Stimulated activated CD4-positive, alpha-beta T cell treated with anti-CD3 and anti-CD28 coated beads, TNF-alpha, amount 100 ng/mL, for 24 hours (primary cell): ENCODE measurements around the gene CARM1.
"Not testable (repeated sequence)": the region's sequence is repeated elsewhere in the genome, so short reads cannot be mapped to it uniquely, and the experiment has no call there.

Experiments
- DNase-seq, 3 experiments: peaks; one replicate each; pipeline ENCODE4 v3.0.0-alpha.2; 2020; ENCODE audit warnings: low read depth in 3 of 3

CARM1 gene

GRCh38 chr19:10846500-10847202 is 24.7 kb upstream of the CARM1 start:
- DNase-seq, result no peak

- DNase-seq, result no peak
These were observed 23.0 kb upstream of the CARM1 start, which contains the start of gene C19orf38 for GRCh38 chr19:10848230-10848856. Gene C19orf38, plus strand, starts transcription at chr19:10848415. Its CDS starts 94 bp downstream, at chr19:10848509.

GRCh38 chr19:10850631-10851030 is 20.7 kb upstream of the CARM1 start:
- DNase-seq, result no peak

- DNase-seq, result no peak
These were observed 19.1 kb upstream of the CARM1 start for GRCh38 chr19:10852098-10852800.

DNA sequence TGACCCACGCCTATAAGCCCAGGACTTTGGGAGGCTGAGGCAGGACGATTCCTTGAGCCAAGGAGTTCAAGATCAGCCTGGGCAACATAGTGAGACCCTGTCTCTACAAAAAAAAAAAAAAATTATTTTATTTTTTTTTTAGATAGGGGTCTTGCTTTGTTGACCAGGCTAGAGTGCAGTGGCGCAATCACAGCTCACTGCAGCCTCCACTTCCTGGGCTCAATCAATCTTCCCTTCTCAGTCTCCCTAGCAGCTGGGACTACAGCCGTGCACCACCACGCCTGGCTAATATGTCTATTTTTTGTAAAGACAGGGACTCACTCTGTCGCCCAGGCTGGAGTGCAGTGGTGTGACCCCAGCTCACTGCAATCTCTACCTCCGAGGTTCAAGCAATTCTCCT is 18.4 kb upstream of the CARM1 start:
- DNase-seq, result no peak

GRCh38 chr19:10854350-10855089 is 16.8 kb upstream of the CARM1 start:
- DNase-seq, result no peak

DNA sequence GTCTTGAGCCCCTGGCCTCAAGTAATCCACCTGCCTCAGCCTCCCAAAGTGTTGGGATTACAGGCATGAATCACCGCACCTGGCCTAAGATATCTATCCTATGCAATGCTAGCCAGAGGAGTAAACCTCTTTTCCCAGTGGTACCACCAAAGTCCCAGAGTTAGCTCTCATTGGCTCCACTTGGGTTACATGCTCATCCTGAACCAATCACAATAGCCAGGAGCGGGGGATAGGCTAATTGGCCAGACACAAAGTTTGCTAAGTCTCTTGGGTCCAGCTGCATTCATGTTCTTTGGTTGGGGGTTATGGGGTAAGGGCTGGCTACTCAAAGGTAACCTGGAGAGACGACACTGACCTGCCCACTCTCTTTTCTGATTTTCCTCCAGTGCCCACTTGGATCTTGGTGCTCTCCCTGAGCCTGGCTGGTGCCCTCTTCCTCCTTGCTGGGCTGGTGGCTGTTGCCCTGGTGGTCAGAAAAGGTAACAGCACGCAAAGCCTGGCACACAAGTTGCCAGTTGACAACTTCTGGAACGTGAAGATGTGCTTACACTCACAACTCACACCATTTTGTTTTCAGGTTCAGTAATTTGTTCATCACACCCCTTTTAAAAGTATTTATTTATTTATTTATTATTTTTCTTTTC is 15.4 kb upstream of the CARM1 start:
- DNase-seq, result no peak

DNA sequence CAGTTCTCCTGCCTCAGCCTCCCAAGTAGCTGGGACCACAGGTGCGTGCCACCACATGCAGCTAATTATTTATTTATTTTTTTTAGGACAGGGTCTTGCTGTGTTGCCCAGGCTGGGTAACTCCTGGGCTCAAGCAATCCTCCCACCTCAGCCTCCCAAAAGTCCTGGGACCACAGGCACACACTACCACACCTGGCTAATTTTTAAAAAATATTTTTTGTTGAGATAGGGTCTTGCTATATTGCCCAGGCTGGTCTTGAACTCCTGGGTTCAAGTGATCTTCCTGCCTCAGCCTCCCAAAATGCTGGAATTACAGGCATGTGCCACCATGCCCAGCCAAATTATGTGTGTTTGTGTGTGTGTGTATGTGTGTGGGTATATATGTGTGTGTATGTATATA is 14.5 kb upstream of the CARM1 start:
- not testable (repeated sequence) for DNase-seq

GRCh38 chr19:10858204-10858828 is 13.0 kb upstream of the CARM1 start:
- no peak for DNase-seq

DNA sequence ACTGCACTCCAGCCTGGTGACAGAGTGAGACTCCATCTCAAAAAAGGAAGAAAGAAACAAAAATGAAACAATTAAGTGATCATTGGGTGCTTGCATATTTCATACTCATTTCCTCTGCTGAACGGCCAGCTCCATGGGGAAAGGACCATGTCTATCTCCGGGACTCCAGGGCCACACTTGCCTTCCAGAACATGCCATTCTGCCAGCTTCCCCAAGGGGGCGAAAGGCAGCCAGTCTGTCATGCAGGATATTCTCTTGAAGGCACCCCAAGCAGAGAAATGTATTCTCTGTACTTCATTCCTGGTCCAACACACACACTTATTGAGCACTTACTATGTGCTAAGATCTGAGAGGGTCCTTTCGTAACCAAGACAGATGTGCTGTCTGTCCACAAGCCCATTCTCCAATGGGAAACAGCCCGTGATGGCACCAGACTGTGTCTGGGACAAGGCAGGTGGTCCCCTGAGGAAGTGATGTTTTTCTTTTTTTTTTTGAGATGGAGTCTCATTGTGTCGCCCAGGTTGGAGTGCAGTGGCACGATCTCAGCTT is 10.2 kb upstream of the CARM1 start:
- peak in 1 of 3 experiments; percentile 20 for DNase-seq

DNA sequence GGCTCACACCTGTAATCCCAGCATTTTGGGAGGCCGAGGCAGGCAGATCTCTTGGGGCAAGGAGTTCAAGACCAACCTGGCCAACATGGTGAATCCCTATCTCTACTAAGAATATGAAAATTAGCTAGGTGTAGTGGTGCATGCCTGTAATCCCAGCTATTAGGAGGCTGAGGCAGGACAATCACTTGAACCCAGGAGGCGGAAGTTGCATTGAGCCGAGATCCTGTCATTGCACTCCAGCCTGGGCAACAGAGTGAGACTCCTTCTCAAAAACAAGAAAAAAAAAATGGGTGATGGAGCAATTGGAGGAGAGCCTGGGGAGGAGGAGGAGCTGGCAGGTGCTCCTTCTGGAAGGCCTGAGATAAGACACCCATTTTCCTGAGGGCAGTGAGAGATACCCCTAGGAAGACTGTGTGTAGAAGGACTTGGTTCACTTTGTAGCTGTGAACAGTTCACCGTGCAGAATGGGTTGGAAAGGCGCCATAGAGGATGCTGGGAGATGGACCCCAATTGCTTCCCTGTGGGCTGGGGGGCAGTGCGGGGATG is 8.7 kb upstream of the CARM1 start:
- DNase-seq, result no peak

GRCh38 chr19:10863107-10863717 is 8.1 kb upstream of the CARM1 start:
- no peak for DNase-seq

- peak; percentile 69 to 85 (median 73) for DNase-seq
These were observed 6.8 kb upstream of the CARM1 start for GRCh38 chr19:10864538-10864899.

DNA sequence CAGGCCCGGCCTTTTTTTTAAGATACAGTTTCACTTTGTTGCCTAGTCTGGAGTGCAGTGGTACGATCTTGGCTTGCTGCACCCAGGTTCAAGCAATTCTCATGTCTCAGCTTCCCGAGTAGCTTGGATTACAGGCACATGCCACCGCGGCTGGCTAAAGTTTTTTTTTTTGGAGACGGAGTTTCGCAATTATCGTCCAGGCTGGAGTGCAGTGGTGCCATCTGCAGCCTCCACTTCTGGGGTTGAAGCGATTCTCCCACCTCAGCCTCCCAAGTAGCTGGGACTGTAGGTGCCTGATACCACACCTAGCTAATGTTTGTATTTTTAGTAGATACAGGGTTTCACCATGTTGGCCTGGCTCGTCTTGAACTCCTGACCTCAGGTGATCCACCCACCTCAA is 4.9 kb upstream of the CARM1 start:
- DNase-seq, result no peak

- no peak for DNase-seq
These were observed 2.3 kb upstream of the CARM1 start for GRCh38 chr19:10868872-10869547.

DNA sequence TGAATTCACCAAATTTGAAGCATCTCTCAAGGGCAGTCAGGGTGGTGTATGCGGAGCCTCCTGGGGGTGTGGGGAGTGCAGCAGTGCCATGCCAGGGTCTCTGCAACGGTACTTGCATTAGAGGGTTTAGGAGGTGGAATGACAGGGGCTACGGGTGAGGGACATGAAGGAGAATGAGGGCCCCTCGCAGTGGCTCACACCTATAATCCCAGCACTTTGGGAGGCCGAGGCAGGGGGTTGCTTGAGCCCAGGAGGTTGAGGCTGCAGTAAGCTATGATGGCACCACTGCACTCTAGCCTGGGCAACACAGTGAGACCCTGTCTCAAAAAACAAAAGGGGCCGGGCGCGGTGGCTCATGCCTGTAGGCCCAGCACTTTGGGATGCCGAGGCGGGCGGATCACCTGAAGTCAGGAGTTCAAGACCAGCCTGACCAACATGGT is 1.5 kb upstream of the CARM1 start:
- DNase-seq, result not testable (repeated sequence)

GRCh38 chr19:10870501-10870954 is 825 bp upstream of the CARM1 start:
- no peak for DNase-seq

GRCh38 chr19:10871711-10872545 is 575 bp downstream of the CARM1 start:
- DNase-seq, result peak in 2 of 3 experiments; percentile 2 to 31
